Fibroblast of pulmonary artery (primary cell): ENCODE measurements around the gene GRM7.

Experiments
- DNase-seq: peaks from one replicate; pipeline ENCODE4 v3.0.0-alpha.2; 2010; ENCODE audit warnings: low read depth
- H3K4me3 ChIP-seq: replicated peaks from 2 replicates; pipeline ENCODE4 v1.5.1; 2011; ENCODE audit warnings: low read depth, mild to moderate bottlenecking, control low read depth, low read length, moderate library complexity
- CTCF ChIP-seq: IDR thresholded peaks from 2 replicates; pipeline ENCODE4 v1.5.1; 2011; ENCODE audit warnings: mild to moderate bottlenecking, control low read depth, low read length, inconsistent platforms; ENCODE audit errors: missing control alignments

Gene GRM7

GRCh38 chr3:7368597-7368996 lies 507.7 kb downstream of the GRM7 start:
- no peak for TF ChIP-seq CTCF
- DNase-seq, result no peak
- H3K4me3 ChIP-seq, result no peak overlapping the region

GRCh38 chr3:7371693-7372572 lies 511.0 kb downstream of the GRM7 start:
- no peak for TF ChIP-seq CTCF
- DNase-seq, result no peak

GRCh38 chr3:7377103-7377502 lies 516.2 kb downstream of the GRM7 start:
- TF ChIP-seq CTCF, result no peak
- no peak overlapping the region for H3K4me3 ChIP-seq
- DNase-seq, result no peak

More at GRCh38 chr3:7371693-7372572, 511.0 kb downstream of the GRM7 start:
- H3K4me3 ChIP-seq, result no peak overlapping the region

GRCh38 chr3:7381741-7382140 lies 520.8 kb downstream of the GRM7 start:
- no peak for DNase-seq
- no peak for TF ChIP-seq CTCF
- no peak overlapping the region for H3K4me3 ChIP-seq

- no peak for TF ChIP-seq CTCF
- DNase-seq, result peak; percentile 67
- no peak overlapping the region for H3K4me3 ChIP-seq
Observed at GRCh38 chr3:7382293-7383010, 521.5 kb downstream of the GRM7 start.

- no peak for TF ChIP-seq CTCF
- H3K4me3 ChIP-seq, result no peak overlapping the region
- DNase-seq, result peak; percentile 29
Observed at GRCh38 chr3:7385635-7386034, 524.7 kb downstream of the GRM7 start.
